ENCODE measurements around the gene HLA-E. TPM values are rescaled to one million over a fixed set of nuclear protein-coding genes. Genes with fewer than 3 reads are reported as not detected.
A peak's percentile ranks its signal among the peaks of the same experiment; 100 is the strongest.
"Not testable (repeated sequence)": the region's sequence is repeated elsewhere in the genome, so short reads cannot be mapped to it uniquely, and the experiment has no call there.

HLA-E gene
- total and polyA plus RNA-seq, 10 donors, result 514 to 2,111 (median 1,362) TPM

GRCh38 chr6:30529349-30529875 is 40.1 kb downstream of the HLA-E start:
- TF ChIP-seq POLR2AphosphoS5 (IDR thresholded peaks at IDR 0.05), result peak in 2 of 3 donors; percentile 11 to 38
- peak; percentile 85 for DNase-seq
- H3K4me3 ChIP-seq, result peak overlapping the region in 1 of 8 donors; percentile 47
- H3K27me3 ChIP-seq (replicated peaks in 1 of 7); H3K36me3 ChIP-seq; intact Hi-C loops (cut with DNase I; ENCODE audit: low total_unique reads); H3K9me3 ChIP-seq: not testable (repeated sequence)
- H3K4me1 ChIP-seq, result peaks cover 14 to 71% (median 50%) of the 10 kb centered on the region in 6 donors
- H3K27ac ChIP-seq, result peak overlapping the region in 7 of 8 donors; percentile 66 to 90 (median 78)
- 64 to 76% (median 73%) methylated on average over 17 of the region's 17 CpGs for WGBS, 5 donors

GRCh38 chr6:30530014-30530413 is 40.7 kb downstream of the HLA-E start:
- no peak for DNase-seq
- Histone ChIP-seq H3K9me3 (no peaks in the 10 kb centered on the region), H3K4me3 (peak overlapping the region in 1 of 8 donors; percentile 30), H3K27ac (peak overlapping the region in 7 of 8 donors; percentile 66 to 90 (median 78)), H3K27me3 (replicated peaks in 1 of 7) (no peaks in the 10 kb centered on the region), H3K4me1 (peaks cover 14 to 67% (median 50%) of the 10 kb centered on the region in 6 donors), H3K36me3 (no peaks in the 10 kb centered on the region)
- intact Hi-C loops (cut with DNase I; ENCODE audit: low total_unique reads), result loop anchor here (5.0 kb wide), 1 partner anchor 38 kb away; no protein-coding TSS in a partner anchor
- TF ChIP-seq CTCF (IDR thresholded peaks at IDR 0.05 in 8 of 11, conservative IDR thresholded peaks at IDR 0.05 in 3 of 11) (no peak), POLR2A (IDR thresholded peaks at IDR 0.05) (no peak), POLR2AphosphoS5 (IDR thresholded peaks at IDR 0.05) (no peak)
- 22 to 76% (median 43%) methylated on average over 2 of the region's 2 CpGs for WGBS, 5 donors

GRCh38 chr6:30533460-30534294 is 44.4 kb downstream of the HLA-E start:
- Histone ChIP-seq H3K4me1 (peaks cover 9 to 47% (median 36%) of the 10 kb centered on the region in 6 donors), H3K36me3 (no peaks in the 10 kb centered on the region), H3K9me3 (no peaks in the 10 kb centered on the region), H3K27ac (peak overlapping the region in 5 of 8 donors; percentile 39 to 85 (median 76)), H3K4me3 (peak overlapping the region in 3 of 8 donors; percentile 15 to 55 (median 37)), H3K27me3 (replicated peaks in 1 of 7) (no peaks in the 10 kb centered on the region)
- TF ChIP-seq POLR2A (IDR thresholded peaks at IDR 0.05) (no peak), POLR2AphosphoS5 (IDR thresholded peaks at IDR 0.05) (no peak), CTCF (IDR thresholded peaks at IDR 0.05 in 8 of 11, conservative IDR thresholded peaks at IDR 0.05 in 3 of 11) (no peak)
- 65 to 77% (median 75%) methylated on average over 15 of the region's 15 CpGs for WGBS, 5 donors
- intact Hi-C loops (cut with DNase I; ENCODE audit: low total_unique reads), result loop anchor here (5.0 kb wide), 1 partner anchor 41 kb away; no protein-coding TSS in a partner anchor
- no peak for DNase-seq

- Histone ChIP-seq H3K27me3 (replicated peaks in 1 of 7) (no peaks in the 10 kb centered on the region), H3K9me3 (no peaks in the 10 kb centered on the region), H3K27ac (no peak overlapping the region), H3K4me3 (no peak overlapping the region), H3K4me1 (peaks cover 9 to 26% (median 18%) of the 10 kb centered on the region in 6 donors), H3K36me3 (no peaks in the 10 kb centered on the region)
- intact Hi-C loops (cut with DNase I; ENCODE audit: low total_unique reads), result no loop called here
- DNase-seq, result no peak
- WGBS, 5 donors, result 86 to 96% (median 89%) methylated on average over 3 of the region's 3 CpGs
- TF ChIP-seq POLR2A (IDR thresholded peaks at IDR 0.05), result no peak
- TF ChIP-seq POLR2AphosphoS5 (IDR thresholded peaks at IDR 0.05), result no peak
- no peak for TF ChIP-seq CTCF (IDR thresholded peaks at IDR 0.05 in 8 of 11, conservative IDR thresholded peaks at IDR 0.05 in 3 of 11)
Measured at GRCh38 chr6:30537931-30538330, 48.6 kb downstream of the HLA-E start.
